Dedifferentiated amniotic fluid mesenchymal stem cell (primary cell): ENCODE measurements around the gene UBE2A.

Experiments used
- DNase-seq: peaks from one replicate; pipeline ENCODE4 v3.0.0-alpha.2; 2016; ENCODE audit errors: extremely low spot score

UBE2A gene

GRCh38 chrX:119607018-119607389 is 32.6 kb downstream of the UBE2A start:
- DNase-seq: no peak

DNA sequence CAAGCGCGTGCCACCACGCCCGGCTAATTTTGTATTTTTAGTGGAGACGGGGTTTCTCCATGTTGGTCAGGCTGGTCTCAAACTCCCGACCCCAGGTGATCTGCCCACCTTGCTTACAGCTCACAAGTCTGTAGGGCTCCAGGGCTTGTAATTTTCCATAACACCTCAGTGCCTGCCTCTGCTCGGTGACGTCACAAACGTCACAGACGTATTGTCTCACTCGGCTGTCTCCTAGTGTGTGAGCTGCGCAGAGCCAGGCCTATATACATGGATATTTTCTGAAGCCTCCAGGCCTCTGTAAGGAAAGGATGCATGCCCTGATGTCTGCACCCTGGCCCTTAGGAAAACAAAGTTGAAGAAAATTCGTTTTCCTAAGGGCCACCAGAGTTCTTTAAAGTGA is 40.4 kb downstream of the UBE2A start:
- no peak for DNase-seq

DNA sequence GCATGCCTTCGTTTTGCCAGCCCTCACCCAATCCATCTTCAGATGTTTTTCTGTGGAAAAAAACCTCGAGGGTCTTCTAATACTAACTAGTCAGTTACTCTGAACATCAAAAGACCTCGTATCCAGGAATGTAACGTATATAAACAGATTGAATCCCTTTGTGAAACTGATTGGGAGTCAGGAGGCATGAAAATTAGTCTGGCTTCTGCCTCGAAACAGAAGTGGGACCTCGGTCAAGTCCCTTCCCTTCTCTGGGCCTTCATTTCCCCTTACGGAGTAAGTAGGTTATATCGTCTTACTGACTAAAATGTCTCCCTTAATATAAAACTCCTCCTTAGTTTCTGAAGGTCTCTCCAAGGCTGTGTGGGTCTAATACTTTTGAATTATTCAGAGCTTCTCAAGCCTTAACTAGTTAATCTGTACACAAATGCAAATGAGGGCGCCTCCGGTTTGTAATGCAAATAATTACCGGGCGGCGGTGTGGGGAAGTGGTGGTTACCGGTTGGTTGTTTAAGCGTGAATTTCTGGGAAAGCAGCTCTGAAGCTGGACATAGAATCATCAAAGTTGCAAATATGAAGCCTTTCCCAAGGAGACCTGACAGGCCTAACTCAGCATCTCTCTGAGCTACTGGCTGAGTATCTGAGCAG is 43.3 kb downstream of the UBE2A start:
- no peak for DNase-seq

GRCh38 chrX:119618439-119618838 is 44.1 kb downstream of the UBE2A start:
- no peak for DNase-seq

- DNase-seq: no peak
These were observed 48.2 kb downstream of the UBE2A start for GRCh38 chrX:119622356-119623232.

DNA sequence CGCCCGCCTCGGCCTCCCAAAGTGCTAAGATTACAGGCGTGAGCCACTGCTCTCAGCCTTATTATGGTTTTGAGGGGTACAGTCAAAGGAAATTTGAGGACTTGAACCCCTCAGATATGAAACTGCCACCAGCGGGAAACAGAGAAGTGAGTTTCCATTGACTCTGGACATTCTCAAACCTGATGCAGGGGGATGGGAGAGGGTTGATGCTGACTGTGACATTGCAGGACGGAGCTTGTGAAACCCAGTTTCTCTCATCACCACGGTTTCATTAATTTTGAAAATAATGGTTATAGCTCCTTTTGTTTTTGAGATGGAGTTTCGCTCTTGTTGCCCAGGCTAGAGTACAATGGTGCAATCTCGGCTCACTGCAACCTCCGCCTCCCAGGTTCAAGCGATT is 50.1 kb downstream of the UBE2A start:
- no peak for DNase-seq

GRCh38 chrX:119624951-119625668 is 50.7 kb downstream of the UBE2A start:
- DNase-seq: no peak

DNA sequence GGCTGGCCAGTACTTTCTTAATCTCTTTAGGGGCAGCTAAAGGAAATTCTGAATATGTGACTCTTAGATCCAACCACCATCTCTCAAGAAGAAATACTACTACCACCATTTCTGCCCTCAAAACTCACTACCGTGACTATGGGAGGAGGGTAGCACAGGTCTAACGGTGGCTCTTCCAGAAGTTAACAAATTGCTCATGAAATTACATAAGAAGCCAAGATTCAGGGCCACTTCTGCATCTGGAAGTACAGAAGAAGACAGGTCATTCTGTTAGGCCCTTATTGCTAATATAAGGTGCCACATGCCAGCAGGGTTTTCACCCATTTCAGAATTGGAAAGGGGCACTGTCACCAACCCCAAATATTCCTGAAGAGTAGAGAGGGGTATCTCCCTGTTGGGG is 51.5 kb downstream of the UBE2A start:
- DNase-seq: no peak
